ENCODE data around the gene HECTD4.
"Not testable (repeated sequence)": the region's sequence is repeated elsewhere in the genome, so short reads cannot be mapped to it uniquely, and the experiment has no call there.

HECTD4 gene

DNA sequence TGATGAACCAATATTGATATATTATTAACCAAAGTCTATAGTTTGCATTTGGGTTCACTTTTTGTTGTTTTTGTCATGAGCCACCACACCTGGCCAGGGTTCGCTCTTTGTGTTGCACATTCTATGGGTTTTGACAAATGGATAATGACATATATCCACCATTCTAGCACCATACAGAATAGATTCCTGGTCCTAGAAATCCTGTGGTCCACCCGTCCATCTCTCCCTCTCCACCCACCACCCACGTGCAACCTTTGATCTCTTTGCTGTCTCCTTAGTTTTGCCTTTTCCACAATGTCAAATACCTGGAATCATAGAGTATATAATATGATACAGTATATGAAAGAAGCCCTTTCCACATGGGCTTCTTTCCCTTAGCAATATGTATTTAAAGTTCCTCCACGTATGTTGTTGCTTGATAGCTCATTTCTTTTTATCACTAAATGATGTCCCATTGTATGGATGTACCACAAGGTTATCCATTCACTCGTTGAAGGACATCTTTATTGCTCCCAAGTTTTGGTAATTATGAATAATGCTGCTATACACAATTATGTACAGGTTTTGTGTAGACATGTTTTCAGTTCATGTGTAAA is 19.8 kb upstream of the HECTD4 start:
- peak; percentile 43 for DNase-seq

DNA sequence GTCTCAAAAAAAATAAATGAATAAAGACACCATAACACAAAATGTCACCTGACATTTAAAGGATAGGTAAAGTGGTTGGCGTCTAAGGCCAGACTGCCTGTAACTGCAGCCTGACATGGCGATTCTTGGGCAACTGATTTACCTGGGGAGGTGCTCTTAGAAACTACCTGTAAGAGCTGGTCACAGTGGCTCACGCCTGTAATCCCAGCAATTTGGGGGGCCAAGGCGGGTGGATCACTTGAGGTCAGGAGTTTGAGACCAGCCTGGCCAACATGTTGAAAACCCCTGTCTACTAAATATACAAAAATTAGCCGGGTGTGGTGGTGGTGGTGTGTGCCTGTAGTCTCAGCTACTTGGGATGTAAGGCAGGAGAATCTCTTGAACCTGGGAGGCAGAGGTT is 18.8 kb upstream of the HECTD4 start:
- DNase-seq, result no peak

DNA sequence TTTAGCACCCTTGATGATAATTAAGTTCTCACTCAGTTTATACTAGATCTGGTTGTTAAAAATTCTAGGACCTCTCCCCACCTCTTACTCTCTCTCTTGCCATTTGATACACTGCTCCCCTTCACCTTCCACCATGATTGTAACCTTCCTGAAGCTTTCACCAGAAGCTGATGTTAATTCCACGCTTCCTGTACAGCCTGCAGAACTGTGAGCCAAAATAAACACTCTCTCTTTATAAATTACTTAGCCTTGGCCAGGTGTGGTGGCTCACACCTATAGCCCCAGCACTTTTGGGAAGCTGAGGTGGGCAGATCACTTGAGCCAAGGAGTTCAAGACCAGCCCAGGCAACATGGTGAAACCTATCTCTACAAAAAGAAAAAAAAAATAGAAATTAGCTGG is 11.1 kb upstream of the HECTD4 start:
- no peak for DNase-seq

DNA sequence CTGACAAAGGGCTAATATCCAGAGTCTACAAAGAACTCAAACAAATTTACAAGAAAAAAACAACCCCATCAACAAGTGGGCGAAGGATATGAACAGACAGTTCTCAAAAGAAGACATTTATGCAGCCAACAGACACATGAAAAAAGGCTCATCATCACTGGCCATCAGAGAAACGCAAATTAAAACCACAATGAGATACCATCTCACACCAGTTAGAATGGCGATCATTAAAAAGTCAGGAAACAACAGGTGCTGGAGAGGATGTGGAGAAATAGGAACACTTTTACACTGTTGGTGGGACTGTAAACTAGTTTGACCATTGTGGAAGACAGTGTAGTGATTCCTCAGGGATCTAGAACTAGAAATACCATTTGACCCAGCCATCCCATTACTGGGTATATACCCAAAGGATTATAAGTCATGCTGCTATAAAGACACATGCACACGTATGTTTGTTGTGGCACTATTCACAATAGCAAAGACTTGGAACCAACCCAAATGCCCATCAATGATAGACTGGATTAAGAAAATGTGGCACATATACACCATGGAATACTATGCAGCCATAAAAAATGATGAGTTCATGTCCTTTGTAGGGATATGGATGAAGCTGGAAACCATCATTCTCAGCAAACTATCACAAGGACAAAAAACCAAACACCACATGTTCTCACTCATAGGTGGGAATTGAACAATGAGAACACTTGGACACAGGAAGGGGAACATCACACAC is 7.9 kb upstream of the HECTD4 start:
- not testable (repeated sequence) for DNase-seq

DNA sequence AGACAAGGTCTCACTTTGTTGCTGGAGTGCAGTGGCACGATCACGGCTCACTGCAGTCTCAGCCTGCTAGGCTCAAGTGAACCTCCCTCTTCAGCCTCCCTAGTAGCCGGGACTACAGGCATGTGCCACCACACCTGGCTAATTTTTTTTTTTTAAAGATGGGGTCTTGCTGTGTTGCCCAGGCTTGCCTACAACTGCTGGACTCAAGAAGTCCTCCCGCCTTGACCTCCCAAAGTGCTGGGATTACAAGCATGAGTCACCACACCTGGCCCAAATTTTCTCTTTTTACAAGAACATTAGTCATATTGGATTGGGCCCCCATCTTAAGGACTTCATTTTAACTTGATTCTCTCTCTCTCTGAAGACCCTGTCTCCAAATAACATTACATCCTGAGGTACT is 7.0 kb upstream of the HECTD4 start:
- no peak for DNase-seq

DNA sequence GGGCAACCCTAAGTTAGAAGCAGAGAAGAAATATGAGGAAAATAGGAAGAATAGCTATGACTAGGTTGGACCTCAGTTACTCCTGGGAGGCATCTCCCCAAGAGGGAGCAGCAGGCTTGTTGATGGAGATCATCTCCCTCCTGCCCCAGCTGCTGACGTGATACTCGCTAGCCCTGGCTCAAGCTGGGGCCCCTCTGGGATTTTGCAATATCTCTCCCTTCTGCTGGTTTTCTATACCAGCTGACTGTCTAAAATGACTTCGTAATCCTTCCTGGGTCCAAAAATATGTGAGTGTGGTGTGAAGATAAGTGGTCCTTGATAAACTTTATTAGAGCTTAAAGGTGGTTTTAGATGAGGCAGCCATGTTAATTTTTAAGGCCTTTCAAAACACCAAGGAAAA is 4.5 kb upstream of the HECTD4 start:
- no peak for DNase-seq

DNA sequence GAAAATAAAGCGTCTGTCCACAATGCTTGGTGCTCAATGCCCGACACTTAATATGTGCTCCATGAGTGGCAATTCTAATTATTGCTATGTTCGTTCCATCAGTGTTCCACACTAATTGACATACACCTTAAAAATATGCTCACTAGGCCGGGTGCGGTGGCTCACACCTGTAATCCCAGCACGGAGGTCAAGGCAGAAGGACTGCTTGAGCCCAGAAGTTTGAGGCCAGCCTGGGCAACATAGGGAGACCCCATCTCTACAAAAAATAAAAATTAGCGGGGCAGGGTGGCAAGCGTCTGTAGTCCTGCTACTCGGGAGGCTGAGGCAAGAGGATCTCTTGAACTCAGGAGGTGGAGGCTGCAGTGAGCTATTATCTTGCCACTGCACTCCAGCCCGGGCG is 635 bp upstream of the HECTD4 start:
- DNase-seq, result no peak

DNA sequence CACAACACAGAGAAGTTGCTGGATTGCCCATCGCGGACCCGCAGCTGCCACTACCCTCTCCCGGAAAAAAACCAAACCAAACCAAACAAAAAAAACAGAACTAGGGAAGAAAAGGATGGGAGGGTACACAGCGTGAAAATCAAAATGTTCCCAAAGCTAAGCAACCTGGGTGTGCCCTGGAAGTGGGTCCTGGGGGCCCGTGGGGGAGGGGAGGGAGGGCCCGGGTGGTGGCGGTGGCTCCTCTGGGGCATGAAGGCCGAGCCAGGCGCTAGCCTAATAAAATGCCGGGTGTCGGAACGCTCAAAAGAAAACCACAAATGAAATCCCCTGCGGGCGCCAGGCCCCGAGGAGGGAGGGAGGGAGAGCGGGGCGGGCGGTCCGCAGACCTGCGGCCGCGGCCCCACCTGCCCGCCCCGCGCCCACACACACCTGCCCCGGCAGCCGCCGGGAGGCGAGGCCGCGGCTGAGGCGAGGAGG is 787 bp downstream of the HECTD4 start:
- DNase-seq, result peak; percentile 73

DNA sequence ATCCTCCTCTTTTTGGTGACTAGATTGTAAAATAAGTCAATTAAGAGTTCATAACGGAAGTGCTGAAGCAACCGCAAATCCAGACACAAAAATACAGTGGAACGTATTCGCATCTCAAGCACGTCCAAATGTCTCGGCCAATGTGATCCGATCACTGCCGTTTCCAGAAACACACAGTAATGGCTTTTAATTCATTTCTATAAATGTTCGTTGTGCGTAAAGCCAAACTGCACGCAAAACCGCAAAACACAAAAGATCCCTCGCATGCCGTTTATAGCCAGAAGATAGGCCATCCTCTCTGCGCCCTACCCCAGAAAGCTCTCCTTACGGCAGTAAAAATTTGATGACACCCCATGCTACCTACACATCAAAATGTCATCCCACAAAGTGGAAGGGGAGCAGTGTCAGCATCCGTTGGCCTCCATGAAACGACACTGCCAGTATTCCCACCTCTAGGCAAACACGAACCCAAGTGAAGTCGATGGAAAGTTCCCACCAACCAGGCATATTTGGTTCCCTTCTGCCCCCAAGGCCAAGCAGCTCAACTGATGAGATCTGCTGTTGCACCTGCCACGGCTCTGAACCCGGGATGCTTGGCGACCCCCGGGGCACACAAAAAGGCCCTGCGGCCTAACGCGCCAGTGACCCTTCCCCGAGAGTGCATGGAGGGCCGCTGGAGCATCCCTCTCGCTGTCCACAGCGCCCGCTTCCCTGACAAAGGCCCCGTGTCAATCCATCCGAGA is 1.4 kb downstream of the HECTD4 start:
- no peak for DNase-seq

DNA sequence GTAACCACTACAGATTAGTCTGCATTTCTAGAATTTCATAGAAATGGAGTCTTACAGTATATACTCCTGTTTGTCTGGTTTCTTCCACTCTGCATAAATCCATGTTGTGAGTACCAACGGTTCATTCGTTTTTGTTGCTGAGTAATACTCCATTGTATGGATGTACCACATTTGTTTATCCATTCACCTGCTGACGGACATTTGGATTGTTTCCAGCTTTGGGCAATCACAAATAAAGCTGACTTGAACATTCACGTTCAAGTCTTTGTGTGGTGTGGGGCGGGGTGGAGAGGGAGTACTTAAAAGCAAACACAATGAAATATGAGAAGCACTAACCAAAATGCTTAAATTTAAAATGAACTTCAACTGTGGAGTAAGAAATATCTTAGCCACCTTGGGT is 7.1 kb downstream of the HECTD4 start:
- DNase-seq, result peak; percentile 39

DNA sequence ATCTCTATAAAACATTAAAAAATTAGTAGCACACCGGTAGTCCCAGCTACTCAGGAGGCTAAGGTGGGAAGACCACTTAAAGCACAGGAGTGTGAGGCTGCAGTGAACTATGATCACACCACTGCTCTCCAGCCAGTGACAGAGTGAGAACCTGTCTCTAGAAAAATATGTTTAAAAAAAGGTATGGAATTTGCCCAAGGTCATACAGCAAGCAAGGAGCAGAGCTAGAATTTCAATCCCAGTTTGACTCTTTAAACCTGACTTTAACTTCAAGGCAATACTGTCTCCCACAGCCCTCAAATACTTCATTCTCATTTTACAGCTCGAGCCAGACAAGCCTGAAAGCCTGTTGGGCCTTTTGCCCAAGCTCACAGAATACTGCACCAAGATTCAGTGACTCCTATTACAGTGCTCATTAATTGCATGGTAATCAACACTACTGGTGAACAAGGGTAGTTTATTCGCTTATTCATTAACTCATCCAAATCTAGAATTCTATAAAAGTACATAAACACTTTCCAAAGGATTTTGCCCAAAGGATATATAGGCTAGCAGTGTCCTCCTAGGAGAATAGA is 8.0 kb downstream of the HECTD4 start:
- DNase-seq, result no peak

DNA sequence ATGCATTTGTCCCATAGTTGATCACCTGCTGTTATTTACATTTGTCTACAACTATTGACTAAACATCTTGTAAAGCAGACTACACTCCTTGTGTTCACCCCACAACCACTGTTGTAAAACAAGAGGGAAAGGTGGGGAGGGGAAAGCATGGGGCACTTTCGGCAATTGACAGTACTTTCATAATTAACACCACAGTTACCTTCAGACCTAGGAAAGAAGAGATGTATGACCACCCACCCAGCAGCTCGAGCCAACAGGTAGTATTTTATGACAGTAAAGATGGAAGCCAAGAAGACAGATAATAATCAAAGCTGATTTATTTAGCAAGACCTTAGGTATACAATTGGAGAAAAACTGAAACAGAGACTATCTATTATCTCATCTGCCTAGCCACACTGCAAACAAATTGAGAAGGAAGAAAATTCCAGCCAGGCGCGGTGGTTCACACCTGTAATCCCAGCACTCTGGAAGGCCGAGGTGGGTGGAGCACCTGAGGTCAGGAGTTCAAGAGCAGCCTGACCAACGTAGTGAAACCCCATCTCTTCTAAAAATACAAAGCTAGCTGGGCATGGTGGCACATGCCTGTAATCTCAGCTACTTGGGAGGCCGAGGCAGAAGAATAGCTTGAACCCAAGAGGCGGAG is 11.2 kb downstream of the HECTD4 start:
- DNase-seq, result peak; percentile 39

DNA sequence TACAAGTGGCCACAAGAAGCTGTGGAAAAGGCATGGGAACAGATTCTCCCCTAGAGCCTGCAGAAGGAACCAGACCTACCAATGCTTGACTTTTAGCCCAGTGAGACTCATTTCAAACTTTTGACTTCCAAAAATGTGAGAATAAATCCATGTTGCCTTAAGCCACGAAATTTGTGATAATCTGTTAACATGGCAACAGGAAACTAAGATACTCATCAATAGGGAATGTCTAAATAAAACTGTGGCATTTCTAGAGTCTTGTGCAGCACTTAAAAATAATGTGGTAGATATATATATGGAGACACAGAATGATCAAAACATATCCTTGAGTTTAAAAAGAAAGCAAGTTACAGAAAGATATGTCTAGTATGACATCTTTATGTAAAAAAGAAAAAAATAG is 12.0 kb downstream of the HECTD4 start:
- no peak for DNase-seq

DNA sequence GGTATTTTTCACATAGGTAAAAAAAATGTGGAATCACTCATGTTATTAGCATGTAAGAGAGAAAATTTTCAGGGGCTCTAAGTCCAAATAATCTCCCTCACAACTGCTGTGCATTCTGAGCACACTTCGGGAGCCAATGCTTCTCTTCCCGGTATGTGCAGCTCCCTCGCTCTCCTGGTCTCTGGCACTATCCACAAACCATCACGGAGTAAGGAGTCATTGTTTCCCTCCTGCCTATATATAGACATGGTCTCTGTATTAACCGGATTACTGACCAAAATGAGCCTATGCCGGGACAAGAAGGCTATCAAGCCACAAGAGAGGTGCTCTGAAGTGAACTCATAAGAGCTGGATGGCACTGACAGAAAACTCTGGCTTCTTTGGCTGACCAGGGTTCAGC is 13.4 kb downstream of the HECTD4 start:
- DNase-seq, result no peak

DNA sequence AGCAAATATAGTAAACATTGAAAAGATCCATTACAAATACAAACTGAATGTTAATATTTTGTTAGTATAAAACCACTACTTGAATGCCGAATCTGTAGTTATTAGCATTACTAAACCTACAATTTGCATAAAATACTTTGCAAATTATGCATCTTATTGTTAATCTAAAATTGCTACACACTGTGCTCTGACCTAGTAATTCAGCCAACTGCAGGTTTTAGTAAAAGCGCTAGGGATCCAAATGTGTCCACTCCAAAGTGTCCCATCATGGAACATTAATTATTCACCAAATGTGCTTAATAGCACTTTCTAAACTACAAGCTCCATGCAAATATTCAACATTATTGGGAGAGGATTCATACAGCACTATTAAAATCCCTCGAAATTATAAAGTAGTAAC is 14.3 kb downstream of the HECTD4 start:
- DNase-seq, result no peak

DNA sequence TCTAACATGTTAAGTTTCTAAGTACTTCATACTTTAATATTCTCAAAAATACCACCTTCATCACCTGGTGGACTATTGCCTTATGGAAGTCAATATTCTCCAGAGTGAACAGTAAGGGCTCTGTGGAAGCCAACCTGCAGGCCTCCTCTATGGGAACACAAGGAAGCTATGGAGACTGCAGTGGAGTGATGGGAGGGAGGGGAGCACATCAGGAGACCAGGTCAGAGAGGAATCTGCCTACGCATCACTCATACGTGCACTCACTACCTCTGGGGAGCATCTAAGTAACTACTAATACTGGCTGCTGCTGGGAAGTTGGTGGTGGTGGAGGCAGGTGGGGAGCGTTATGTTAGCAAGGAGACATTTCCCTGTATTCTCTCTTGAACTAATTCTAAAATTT is 19.9 kb downstream of the HECTD4 start:
- DNase-seq, result no peak

DNA sequence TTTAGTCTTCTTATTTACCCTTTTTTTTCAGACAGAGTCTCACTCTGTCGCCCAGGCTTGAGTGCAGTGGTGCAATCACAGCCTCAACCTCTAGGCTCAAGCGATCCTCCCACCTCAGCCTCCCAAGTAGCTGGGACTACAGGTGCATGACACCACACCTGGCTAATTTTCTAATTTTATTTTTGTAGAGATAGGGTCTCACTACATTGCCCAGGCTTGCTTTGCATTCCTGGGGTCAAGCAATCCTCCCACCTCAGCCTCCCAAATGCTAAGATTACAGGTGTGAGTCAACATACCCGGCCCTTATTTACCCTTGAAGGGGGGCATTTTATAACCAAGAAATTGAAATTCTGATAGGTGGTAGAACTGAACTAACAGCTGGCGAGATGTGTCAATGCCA is 21.0 kb downstream of the HECTD4 start:
- DNase-seq, result no peak

DNA sequence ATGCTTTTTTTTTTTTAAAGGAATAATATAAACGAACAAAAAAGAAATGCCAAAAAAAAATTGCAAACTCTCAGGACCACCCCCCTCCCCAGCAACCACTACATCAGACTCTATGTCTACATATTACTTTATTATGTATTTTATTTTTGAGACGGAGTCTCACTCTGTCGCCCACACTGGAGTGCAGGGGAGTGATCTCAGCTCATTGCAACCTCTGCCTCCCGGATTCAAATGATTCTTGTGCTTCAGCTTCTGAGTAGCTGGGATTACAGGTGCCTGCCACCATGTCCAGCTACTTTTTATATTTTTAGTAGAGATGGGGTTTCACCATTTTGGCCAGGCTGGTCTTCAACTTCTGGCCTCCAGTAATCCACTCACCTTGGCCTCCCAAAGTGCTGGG is 22.9 kb downstream of the HECTD4 start:
- DNase-seq, result no peak

DNA sequence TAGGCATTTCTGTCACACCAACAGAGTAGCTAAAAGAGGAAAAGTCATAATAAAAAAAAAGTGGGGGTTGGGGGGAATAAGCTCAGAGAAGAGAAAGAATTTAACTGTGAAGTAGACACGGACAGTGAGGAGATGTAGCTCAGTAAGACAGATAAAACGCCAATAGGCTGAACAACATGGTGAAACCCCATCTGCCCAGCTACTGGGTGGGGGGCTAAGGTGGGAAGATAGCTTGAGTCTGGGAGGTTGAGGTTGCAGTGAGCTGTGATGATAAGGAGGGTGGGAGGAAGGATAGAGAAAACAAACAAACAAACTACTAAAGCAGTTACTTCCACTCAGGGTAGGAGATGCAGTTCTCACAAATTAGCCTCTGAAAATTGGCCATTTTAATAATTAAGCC is 25.0 kb downstream of the HECTD4 start:
- DNase-seq, result no peak

DNA sequence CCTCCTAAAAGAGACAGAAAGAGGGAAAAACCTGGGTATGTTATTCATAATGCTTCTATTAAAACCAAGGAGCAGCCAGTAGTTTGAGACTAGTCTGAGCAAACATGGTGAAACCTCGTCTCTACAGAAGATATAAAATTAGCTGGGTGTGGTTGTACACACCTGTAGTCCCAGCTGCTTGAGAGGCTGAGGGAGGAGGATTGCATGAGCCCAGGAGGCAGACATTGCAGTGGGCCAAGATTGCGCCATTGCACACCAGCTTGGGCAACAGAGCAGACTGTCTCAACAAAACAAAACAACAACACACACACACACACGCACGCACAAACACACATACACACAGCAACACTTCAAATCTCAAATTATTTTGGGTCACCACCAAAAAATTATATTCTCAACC is 27.8 kb downstream of the HECTD4 start:
- DNase-seq, result no peak

DNA sequence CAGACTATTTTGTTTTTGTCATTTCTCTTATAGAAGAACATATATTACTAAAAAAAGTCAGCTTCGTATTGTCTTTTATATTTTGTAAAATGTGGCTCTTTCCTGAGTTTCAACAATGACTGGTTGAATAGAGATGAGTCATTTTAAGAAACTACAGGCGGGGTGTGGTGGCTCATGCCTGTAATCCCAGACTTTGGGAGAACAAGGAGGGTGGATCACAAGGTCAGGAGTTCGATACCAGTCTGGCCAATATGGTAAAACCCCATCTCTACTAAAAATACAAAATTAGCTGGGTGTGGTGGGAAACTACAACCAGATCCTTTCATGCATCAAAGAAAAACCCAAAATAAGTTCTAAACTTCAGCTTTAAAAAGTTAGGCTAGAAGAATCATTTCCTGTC is 28.8 kb downstream of the HECTD4 start:
- DNase-seq, result peak; percentile 31

DNA sequence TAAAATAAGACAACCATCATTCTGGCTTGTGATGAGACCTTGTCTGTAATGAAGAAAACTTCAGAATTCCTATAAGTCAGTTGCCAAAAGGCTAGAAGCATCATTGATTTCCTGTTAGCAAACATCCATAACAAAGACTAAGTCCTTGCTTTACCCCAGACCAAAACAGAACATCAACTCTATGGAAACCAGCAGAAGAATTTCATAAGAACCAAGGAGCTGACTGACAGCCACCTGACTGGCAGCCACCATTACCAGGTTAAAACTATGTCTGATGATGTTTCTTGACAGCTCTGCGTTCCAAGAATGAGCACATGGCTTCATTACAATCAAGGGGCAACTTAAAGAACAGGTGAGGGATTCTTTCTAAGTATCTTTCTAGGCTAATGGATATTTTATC is 29.3 kb downstream of the HECTD4 start:
- DNase-seq, result no peak
